SK-N-SH (cell line): Measurements from ENCODE around the gene USP9Y.

Source experiments
- CTCF ChIP-seq: fragments of 200-600 bp; sonication (generic); IDR thresholded peaks from 2 replicates; pipeline ENCODE4 v1.6.1; 2017; ENCODE audit warnings: antibody characterized with exemption, mild to moderate bottlenecking, moderate library complexity
- EP300 ChIP-seq, 2 experiments: IDR thresholded peaks; 2 replicates each; pipeline versions ENCODE4 v1.4.0 to v1.6.1; 2012; ENCODE audit warnings: borderline replicate concordance in 1 of 2, low read depth in 1 of 2, low read length in 1 of 2
- EZH2phosphoT487 ChIP-seq: fragments of 200-600 bp; sonication (generic); IDR thresholded peaks from 2 replicates; pipeline ENCODE4 v1.6.1; 2017; ENCODE audit warnings: low read depth, mixed run types, mild to moderate bottlenecking, antibody characterized with exemption, moderate library complexity, borderline replicate concordance
- FOXJ3 ChIP-seq: sonication (generic); formaldehyde crosslinking; IDR thresholded peaks from 2 replicates; pipeline ENCODE4 v1.5.1; 2020; ENCODE audit warnings: mild to moderate bottlenecking, missing genetic modification reagents
- JUND ChIP-seq: IDR thresholded peaks from 2 replicates; pipeline ENCODE4 v1.4.0; 2012
- MAX ChIP-seq: IDR thresholded peaks from 2 replicates; pipeline ENCODE4 v1.4.0; 2012; ENCODE audit warnings: low read depth
- MXI1 ChIP-seq: IDR thresholded peaks from 2 replicates; pipeline ENCODE4 v1.6.1; 2012; ENCODE audit warnings: mild to moderate bottlenecking, low read depth, low read length, improper control_type of control experiment
- POLR2AphosphoS5 ChIP-seq: IDR thresholded peaks from 2 replicates; pipeline ENCODE4 v1.6.1; 2012; ENCODE audit warnings: low read depth, low read length
- RFX5 ChIP-seq: IDR thresholded peaks from 2 replicates; pipeline ENCODE4 v1.6.1; 2012; ENCODE audit warnings: mild to moderate bottlenecking, improper control_type of control experiment, low read length
- SMC3 ChIP-seq: IDR thresholded peaks from 2 replicates; pipeline ENCODE4 v1.6.1; 2012; ENCODE audit warnings: low read depth, low read length, improper control_type of control experiment
- TCF12 ChIP-seq: IDR thresholded peaks from 2 replicates; pipeline ENCODE4 v1.4.0; 2012
- TEAD4 ChIP-seq: IDR thresholded peaks from 2 replicates; pipeline ENCODE4 v1.4.0; 2012; ENCODE audit warnings: mild to moderate bottlenecking, borderline replicate concordance; ENCODE audit not compliant: insufficient read depth
- USF1 ChIP-seq: IDR thresholded peaks from 2 replicates; pipeline ENCODE4 v1.4.0; 2012; ENCODE audit warnings: low read depth, borderline replicate concordance
- TF ChIP-seq, protein P1 (sequence below): IDR thresholded peaks from 2 replicates; pipeline ENCODE4 v1.6.1; 2012; ENCODE audit warnings: mild to moderate bottlenecking, low read depth, low read length, moderate library complexity

DNA sequence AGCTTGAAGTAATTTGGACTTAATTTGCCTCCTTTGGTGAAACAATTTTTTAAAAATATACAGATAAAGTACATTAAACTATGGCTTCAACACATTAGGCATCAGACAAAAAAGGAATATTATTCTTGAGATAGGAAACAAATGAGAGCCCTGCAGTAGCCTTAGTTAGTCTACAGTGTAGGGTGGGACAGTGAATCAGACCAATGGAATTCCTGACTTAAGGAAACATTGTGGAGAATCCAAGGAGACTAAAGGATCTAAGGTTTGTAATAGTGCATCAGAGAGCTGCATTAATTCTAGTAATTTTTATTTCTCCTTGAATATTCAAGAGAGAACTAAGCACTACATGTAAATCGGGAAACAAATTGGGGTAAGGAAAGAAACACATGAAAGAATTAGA, 125.8 kb downstream of the USP9Y start:
- TF ChIP-seq EP300 (IDR thresholded peaks at IDR 0.05; ENCODE audit: borderline replicate concordance in 1 of 2, low read depth in 1 of 2, low read length in 1 of 2) (no peak), CTCF (no peak), RFX5 (no peak), TCF12 (no peak), JUND (no peak), POLR2AphosphoS5 (no peak), TEAD4 (no peak), MXI1 (no peak), SMC3 (no peak), EZH2phosphoT487 (no peak), FOXJ3 (CRISPR knock-in tag) (no peak), MAX (no peak), USF1 (no peak)
- TF ChIP-seq, protein P1, sequence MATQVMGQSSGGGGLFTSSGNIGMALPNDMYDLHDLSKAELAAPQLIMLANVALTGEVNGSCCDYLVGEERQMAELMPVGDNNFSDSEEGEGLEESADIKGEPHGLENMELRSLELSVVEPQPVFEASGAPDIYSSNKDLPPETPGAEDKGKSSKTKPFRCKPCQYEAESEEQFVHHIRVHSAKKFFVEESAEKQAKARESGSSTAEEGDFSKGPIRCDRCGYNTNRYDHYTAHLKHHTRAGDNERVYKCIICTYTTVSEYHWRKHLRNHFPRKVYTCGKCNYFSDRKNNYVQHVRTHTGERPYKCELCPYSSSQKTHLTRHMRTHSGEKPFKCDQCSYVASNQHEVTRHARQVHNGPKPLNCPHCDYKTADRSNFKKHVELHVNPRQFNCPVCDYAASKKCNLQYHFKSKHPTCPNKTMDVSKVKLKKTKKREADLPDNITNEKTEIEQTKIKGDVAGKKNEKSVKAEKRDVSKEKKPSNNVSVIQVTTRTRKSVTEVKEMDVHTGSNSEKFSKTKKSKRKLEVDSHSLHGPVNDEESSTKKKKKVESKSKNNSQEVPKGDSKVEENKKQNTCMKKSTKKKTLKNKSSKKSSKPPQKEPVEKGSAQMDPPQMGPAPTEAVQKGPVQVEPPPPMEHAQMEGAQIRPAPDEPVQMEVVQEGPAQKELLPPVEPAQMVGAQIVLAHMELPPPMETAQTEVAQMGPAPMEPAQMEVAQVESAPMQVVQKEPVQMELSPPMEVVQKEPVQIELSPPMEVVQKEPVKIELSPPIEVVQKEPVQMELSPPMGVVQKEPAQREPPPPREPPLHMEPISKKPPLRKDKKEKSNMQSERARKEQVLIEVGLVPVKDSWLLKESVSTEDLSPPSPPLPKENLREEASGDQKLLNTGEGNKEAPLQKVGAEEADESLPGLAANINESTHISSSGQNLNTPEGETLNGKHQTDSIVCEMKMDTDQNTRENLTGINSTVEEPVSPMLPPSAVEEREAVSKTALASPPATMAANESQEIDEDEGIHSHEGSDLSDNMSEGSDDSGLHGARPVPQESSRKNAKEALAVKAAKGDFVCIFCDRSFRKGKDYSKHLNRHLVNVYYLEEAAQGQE = no peak
